Astrocyte of the hippocampus (primary cell): Measurements from ENCODE around the gene STAG2.

ENCODE experiments used
- DNase-seq: peaks from one replicate; pipeline ENCODE4 v3.0.0; 2011; ENCODE audit warnings: low read depth, low spot score

STAG2 gene

GRCh38 chrX:123973921-123974320 is 12.4 kb downstream of the STAG2 start:
- DNase-seq, result no peak

GRCh38 chrX:123975180-123975579 is 13.7 kb downstream of the STAG2 start:
- peak; percentile 65 for DNase-seq

- peak; percentile 38 for DNase-seq
Observed at GRCh38 chrX:123976706-123977316, 15.3 kb downstream of the STAG2 start.

GRCh38 chrX:123983240-123983639 is 21.7 kb downstream of the STAG2 start:
- DNase-seq, result no peak

- DNase-seq, result no peak
Observed at GRCh38 chrX:123986377-123986776, 24.9 kb downstream of the STAG2 start.

GRCh38 chrX:123988423-123989111 is 27.1 kb downstream of the STAG2 start:
- peak; percentile 18 for DNase-seq

GRCh38 chrX:123989235-123989634 is 27.7 kb downstream of the STAG2 start:
- no peak for DNase-seq

GRCh38 chrX:123990169-123990568 is 28.7 kb downstream of the STAG2 start:
- no peak for DNase-seq

- DNase-seq, result peak; percentile 13
Observed at GRCh38 chrX:123990602-123991001, 29.1 kb downstream of the STAG2 start.

GRCh38 chrX:123993326-123993725 is 31.8 kb downstream of the STAG2 start:
- peak; percentile 58 for DNase-seq

GRCh38 chrX:123993904-123994635 is 32.6 kb downstream of the STAG2 start:
- no peak for DNase-seq

GRCh38 chrX:123994730-123995129 is 33.2 kb downstream of the STAG2 start:
- DNase-seq, result no peak

- no peak for DNase-seq
Observed at GRCh38 chrX:124001581-124001980, 40.1 kb downstream of the STAG2 start.

GRCh38 chrX:124005228-124005627 is 43.7 kb downstream of the STAG2 start:
- no peak for DNase-seq

GRCh38 chrX:124010157-124010556 is 48.7 kb downstream of the STAG2 start:
- DNase-seq, result no peak

- no peak for DNase-seq
Observed at GRCh38 chrX:124010566-124010965, 49.1 kb downstream of the STAG2 start.

GRCh38 chrX:124015721-124016120 is 54.2 kb downstream of the STAG2 start:
- DNase-seq, result no peak

GRCh38 chrX:124016825-124017224 is 55.3 kb downstream of the STAG2 start:
- DNase-seq, result no peak

- DNase-seq, result no peak
Observed at GRCh38 chrX:124018023-124018422, 56.5 kb downstream of the STAG2 start.

GRCh38 chrX:124023838-124024238 is 62.3 kb downstream of the STAG2 start:
- peak; percentile 21 for DNase-seq

GRCh38 chrX:124026529-124026928 is 65.0 kb downstream of the STAG2 start:
- no peak for DNase-seq

- no peak for DNase-seq
Observed at GRCh38 chrX:124028182-124028581, 66.7 kb downstream of the STAG2 start.

GRCh38 chrX:124030520-124030919 is 69.0 kb downstream of the STAG2 start:
- DNase-seq, result no peak
